Suprapubic skin (tissue), 4 donors: ENCODE measurements around the gene TMEM63B. TPM values are rescaled to one million over a fixed set of nuclear protein-coding genes. Genes with fewer than 3 reads are reported as not detected.
"Not testable (repeated sequence)": the region's sequence is repeated elsewhere in the genome, so short reads cannot be mapped to it uniquely, and the experiment has no call there.

Experiments used
- DNase-seq, 2 donors: peaks; one replicate each; pipeline ENCODE4 v3.0.0-alpha.2; 2019; ENCODE audit warnings: low spot score in 2 of 2
- H3K27ac ChIP-seq: fragments of 200-600 bp; sonication (generic); one replicate; pipeline ENCODE4 v1.5.1; 2019
- H3K27me3 ChIP-seq: fragments of 200-600 bp; sonication (generic); one replicate; pipeline ENCODE4 v1.5.1; 2019
- H3K36me3 ChIP-seq: fragments of 200-600 bp; sonication (generic); one replicate; pipeline ENCODE4 v1.5.1; 2019
- H3K4me1 ChIP-seq: fragments of 200-600 bp; sonication (generic); one replicate; pipeline ENCODE4 v1.5.1; 2019
- H3K4me3 ChIP-seq: fragments of 200-600 bp; sonication (generic); one replicate; pipeline ENCODE4 v1.5.1; 2019; ENCODE audit warnings: mild to moderate bottlenecking
- H3K9me3 ChIP-seq: fragments of 200-600 bp; sonication (generic); one replicate; pipeline ENCODE4 v1.5.1; 2019
- EP300 ChIP-seq: sonication (generic); formaldehyde crosslinking; IDR thresholded peaks from one replicate; pipeline ENCODE4 v1.6.1; 2017; ENCODE audit warnings: antibody characterized with exemption
- POLR2A ChIP-seq, 2 donors: fragments of 450-650 bp; IDR thresholded peaks; one replicate each; pipeline ENCODE4 v1.6.1; 2017; ENCODE audit warnings: antibody characterized with exemption in 2 of 2, mild to moderate bottlenecking in 2 of 2, moderate library complexity in 2 of 2
- POLR2AphosphoS5 ChIP-seq, 3 donors: sonication (generic); formaldehyde crosslinking; IDR thresholded peaks; one replicate each; pipeline ENCODE4 v1.6.1; 2017; ENCODE audit warnings: antibody characterized with exemption in 3 of 3
- WGBS: methylation state at CpG from one replicate; pipeline ENCODE4 v1.1.5; 2018; 5-methylcytosine and 5-hydroxymethylcytosine counted together
- total RNA-seq, 4 donors: library from RNA; depleted of rRNA; stranded (reverse); fragments of >200 nt; gene quantifications; one replicate each; pipeline ENCODE4 v1.1.0, GENCODE V29; 2016
- TF ChIP-seq, protein P1 (sequence below), 2 donors: fragments of 200-600 bp in 1 of 2; fragments of 450-650 bp in 1 of 2; sonication (generic) in 1 of 2; IDR thresholded peaks; one replicate each; pipeline ENCODE4 v1.5.1; 2016 to 2019; ENCODE audit warnings: antibody characterized with exemption in 2 of 2, mild to moderate bottlenecking in 1 of 2, moderate library complexity in 1 of 2

Gene TMEM63B
- total RNA-seq, 4 donors from 2014 or later = 71.5 to 89.0 (median 84.5) TPM

DNA sequence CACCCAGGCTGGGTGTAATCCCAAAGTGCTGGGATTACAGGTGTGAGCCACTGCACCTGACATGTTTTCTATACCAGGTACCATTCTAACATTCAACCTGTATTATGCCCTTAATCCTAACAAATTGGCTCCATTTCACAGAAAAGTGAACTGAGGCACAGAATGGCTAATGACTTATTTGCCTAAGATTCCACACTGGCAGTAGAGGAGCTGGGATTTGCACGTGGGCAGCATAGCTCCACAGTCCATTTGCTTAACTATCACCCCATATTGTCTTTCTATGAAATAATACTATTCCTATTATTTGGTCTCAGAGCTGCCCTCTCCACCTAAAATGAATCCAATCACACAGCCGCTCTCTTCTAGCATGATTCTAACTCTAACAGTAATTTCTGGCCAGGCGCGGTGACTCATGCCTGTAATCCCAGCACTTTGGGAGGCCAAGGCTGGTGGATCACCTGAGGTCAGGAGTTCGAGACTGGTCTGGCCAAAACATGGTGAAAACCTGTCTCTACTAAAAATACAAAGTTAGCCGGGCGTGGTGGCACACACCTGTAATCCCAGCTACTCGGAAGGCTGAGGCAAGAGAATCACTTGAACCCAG, 66.1 kb downstream of the TMEM63B start:
- Histone ChIP-seq H3K27ac (no peak overlapping the region), H3K4me3 (no peak overlapping the region), H3K4me1 (no peaks in the 10 kb centered on the region), H3K36me3 (no peaks in the 10 kb centered on the region), H3K27me3 (no peaks in the 10 kb centered on the region), H3K9me3 (no peaks in the 10 kb centered on the region)
- TF ChIP-seq POLR2AphosphoS5 (IDR thresholded peaks at IDR 0.05) (no peak), POLR2A (IDR thresholded peaks at IDR 0.05) (no peak), EP300 (no peak)
- TF ChIP-seq, protein P1, sequence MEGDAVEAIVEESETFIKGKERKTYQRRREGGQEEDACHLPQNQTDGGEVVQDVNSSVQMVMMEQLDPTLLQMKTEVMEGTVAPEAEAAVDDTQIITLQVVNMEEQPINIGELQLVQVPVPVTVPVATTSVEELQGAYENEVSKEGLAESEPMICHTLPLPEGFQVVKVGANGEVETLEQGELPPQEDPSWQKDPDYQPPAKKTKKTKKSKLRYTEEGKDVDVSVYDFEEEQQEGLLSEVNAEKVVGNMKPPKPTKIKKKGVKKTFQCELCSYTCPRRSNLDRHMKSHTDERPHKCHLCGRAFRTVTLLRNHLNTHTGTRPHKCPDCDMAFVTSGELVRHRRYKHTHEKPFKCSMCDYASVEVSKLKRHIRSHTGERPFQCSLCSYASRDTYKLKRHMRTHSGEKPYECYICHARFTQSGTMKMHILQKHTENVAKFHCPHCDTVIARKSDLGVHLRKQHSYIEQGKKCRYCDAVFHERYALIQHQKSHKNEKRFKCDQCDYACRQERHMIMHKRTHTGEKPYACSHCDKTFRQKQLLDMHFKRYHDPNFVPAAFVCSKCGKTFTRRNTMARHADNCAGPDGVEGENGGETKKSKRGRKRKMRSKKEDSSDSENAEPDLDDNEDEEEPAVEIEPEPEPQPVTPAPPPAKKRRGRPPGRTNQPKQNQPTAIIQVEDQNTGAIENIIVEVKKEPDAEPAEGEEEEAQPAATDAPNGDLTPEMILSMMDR (IDR thresholded peaks at IDR 0.05) = no peak
- no peak for DNase-seq
- WGBS = 86% methylated on average over 8 of the region's 8 CpGs

DNA sequence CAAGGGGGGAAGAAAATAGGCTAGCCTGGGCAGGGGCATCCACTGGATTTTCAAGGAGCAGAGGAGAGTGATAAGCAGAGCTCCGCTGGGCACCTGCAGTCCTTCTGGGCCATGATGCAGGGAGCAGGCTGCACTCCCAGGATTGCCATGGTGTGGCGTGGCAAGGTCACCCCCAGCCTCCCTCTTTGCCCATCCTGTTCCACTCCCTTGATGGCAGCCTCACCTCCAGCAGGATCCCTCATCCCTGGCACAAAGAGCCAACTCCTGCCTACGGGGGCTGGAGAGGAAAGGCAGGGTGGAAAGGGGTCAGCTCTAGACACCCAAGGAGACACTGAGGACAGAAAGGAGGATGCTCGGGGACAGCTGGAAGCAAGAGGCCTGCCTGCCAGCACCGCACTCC, 67.0 kb downstream of the TMEM63B start:
- no peak overlapping the region for H3K27ac ChIP-seq
- no peak for TF ChIP-seq POLR2AphosphoS5 (IDR thresholded peaks at IDR 0.05)
- TF ChIP-seq, protein P1 (IDR thresholded peaks at IDR 0.05) = no peak
- TF ChIP-seq POLR2A (IDR thresholded peaks at IDR 0.05) = no peak
- no peak for TF ChIP-seq EP300
- H3K9me3 ChIP-seq = no peaks in the 10 kb centered on the region
- H3K27me3 ChIP-seq = no peaks in the 10 kb centered on the region
- no peaks in the 10 kb centered on the region for H3K36me3 ChIP-seq
- WGBS = 84% methylated on average over 5 of the region's 5 CpGs
- H3K4me1 ChIP-seq = peaks cover 7% of the 10 kb centered on the region
- DNase-seq = no peak
- H3K4me3 ChIP-seq = no peak overlapping the region

DNA sequence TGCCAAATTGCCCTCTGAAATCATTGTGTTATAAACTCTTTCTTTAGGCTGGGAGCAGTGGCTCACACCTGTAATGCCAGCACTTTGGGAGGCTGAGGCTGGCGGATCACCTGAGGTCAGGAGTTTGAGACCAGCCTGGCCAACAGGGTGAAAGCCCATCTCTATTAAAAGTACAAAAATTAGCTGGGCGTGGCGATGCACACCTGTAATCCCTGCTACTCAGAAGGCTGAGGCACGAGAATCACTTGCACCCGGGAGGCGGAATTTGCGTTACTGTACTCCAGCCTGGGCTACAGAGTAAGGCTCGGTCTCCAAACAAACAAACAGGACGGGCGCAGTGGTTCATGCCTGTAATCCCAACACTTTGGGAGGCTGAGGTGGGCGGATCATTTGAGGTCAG, 69.0 kb downstream of the TMEM63B start:
- not testable (repeated sequence) for H3K27me3 ChIP-seq, DNase-seq, H3K36me3 ChIP-seq, H3K4me3 ChIP-seq, H3K9me3 ChIP-seq, H3K27ac ChIP-seq
- H3K4me1 ChIP-seq = peaks cover 23% of the 10 kb centered on the region
- 90% methylated on average over 10 of the region's 11 CpGs for WGBS

DNA sequence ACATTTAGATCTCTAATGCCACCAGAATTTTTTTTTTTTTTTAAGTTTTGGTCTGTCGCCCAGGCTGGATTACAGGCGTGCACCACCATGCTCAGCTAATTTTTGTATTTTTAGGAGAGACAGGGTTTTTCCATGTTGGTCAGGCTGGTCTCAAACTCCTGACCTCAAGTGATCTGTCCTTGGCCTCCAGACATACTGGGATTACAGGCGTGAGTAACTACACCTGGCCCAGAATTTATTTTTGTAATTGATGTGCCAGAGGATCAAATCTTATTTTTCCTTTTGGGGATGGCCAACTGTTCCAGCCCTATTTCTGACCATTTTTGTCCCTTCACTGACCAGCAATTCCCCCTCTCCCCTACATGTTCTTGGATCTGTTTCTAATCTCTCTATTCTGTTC, 71.3 kb downstream of the TMEM63B start:
- TF ChIP-seq POLR2AphosphoS5 (IDR thresholded peaks at IDR 0.05) = no peak
- TF ChIP-seq, protein P1 (IDR thresholded peaks at IDR 0.05) = no peak
- TF ChIP-seq EP300 = no peak
- no peak for TF ChIP-seq POLR2A (IDR thresholded peaks at IDR 0.05)
- Histone ChIP-seq H3K36me3 (no peaks in the 10 kb centered on the region), H3K9me3 (no peaks in the 10 kb centered on the region), H3K27me3 (no peaks in the 10 kb centered on the region), H3K4me3 (no peak overlapping the region), H3K4me1 (peaks cover 46% of the 10 kb centered on the region), H3K27ac (no peak overlapping the region)
- no peak for DNase-seq
- WGBS = 67% methylated on average over 3 of the region's 3 CpGs

DNA sequence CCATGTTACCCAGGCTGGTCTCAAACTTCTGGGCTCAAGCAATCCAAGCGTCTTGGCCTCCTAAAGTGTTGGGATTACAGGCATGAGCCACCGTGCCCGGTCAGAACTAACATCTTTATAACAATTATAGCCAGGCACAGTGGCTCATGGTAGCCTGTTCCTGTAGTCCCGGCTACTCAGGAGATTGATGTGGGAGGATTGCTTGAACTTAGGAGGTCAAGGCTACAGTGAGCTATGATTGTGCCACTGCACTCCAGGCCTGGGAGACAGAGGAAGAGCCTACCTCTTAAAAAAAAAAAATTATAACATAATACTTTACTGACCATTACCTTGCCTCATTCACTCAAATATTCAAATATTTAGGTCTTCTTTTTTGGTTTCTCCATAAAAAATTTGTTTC, 72.5 kb downstream of the TMEM63B start:
- H3K4me3 ChIP-seq = no peak overlapping the region
- WGBS = 98% methylated on average over 4 of the region's 4 CpGs
- no peaks in the 10 kb centered on the region for H3K27me3 ChIP-seq
- H3K9me3 ChIP-seq = no peaks in the 10 kb centered on the region
- no peak for DNase-seq
- H3K4me1 ChIP-seq = peaks cover 46% of the 10 kb centered on the region
- no peak for TF ChIP-seq POLR2AphosphoS5 (IDR thresholded peaks at IDR 0.05)
- TF ChIP-seq, protein P1 (IDR thresholded peaks at IDR 0.05) = no peak
- no peak for TF ChIP-seq POLR2A (IDR thresholded peaks at IDR 0.05)
- TF ChIP-seq EP300 = no peak
- H3K27ac ChIP-seq = no peak overlapping the region
- H3K36me3 ChIP-seq = no peaks in the 10 kb centered on the region

DNA sequence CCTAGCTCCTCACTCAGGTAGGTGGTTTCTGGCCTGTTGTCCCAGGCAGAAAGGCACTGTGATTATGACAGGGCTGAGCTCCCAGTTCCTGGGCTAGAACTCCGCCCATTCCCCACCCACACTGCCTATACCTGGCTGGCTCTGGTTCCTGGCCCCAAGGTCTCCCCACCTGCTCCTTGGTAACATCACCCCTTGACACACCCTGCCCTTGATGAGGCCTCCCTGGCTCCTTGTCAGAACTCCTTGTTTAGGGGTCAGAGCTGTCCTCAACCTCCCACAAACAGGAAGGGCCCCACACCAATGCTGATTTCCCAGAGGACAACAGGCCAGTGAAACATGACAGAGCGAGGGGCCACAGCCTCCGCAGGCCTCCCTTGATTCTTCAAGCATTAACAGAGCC, 73.8 kb downstream of the TMEM63B start:
- TF ChIP-seq, protein P1 (IDR thresholded peaks at IDR 0.05) = no peak
- TF ChIP-seq EP300 (no peak), POLR2A (IDR thresholded peaks at IDR 0.05) (no peak), POLR2AphosphoS5 (IDR thresholded peaks at IDR 0.05) (no peak)
- no peaks in the 10 kb centered on the region for H3K36me3 ChIP-seq
- peaks cover 46% of the 10 kb centered on the region for H3K4me1 ChIP-seq
- peak overlapping the region; percentile 10 for H3K4me3 ChIP-seq
- 50% methylated on average over 2 of the region's 3 CpGs for WGBS
- DNase-seq = no peak
- no peaks in the 10 kb centered on the region for H3K9me3 ChIP-seq
- no peaks in the 10 kb centered on the region for H3K27me3 ChIP-seq
- peak overlapping the region; percentile 85 for H3K27ac ChIP-seq
